ENCODE results near the gene SETBP1.

SETBP1 gene

DNA sequence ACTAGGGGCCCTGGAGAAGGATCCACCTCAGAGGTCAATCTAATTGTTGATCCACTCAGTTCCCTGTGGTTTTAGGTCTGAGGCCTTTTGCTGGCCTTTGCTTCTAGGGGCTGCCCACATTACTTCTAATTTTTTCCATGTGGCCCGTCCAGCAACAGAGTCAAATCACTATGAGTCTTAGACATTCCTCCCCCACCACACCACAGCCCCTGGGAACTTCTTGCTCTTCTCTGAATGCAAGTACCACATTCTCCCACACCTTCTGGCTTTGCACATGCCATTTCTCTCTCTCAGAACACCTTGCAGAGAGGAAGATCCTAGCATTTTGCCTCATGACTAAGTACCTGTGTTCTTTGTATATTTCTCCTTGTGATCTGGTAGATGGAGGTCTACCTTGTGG lies 286.9 kb downstream of the SETBP1 start:
- no peaks in the 10 kb centered on the region for H3K27me3 ChIP-seq (ENCODE audit: control insufficient read depth in 1 of 2, insufficient read depth in 2 of 2, low read length in 2 of 2)
- no peaks in the 10 kb centered on the region for H3K4me1 ChIP-seq (ENCODE audit: control insufficient read depth, insufficient read depth, low read length)
- H3K27ac ChIP-seq (ENCODE audit: low read length), result no peak overlapping the region
- H3K4me3 ChIP-seq (ENCODE audit: low read length in 2 of 2), result no peak overlapping the region
- no peak overlapping the region for H3K9ac ChIP-seq (ENCODE audit: low read length in 2 of 2)
- no peaks in the 10 kb centered on the region for H3K9me3 ChIP-seq (ENCODE audit: control insufficient read depth in 2 of 2, low read length in 2 of 2)
- H3K36me3 ChIP-seq (ENCODE audit: control insufficient read depth in 2 of 2, insufficient read depth in 2 of 2, low read length in 2 of 2), result no peaks in the 10 kb centered on the region

DNA sequence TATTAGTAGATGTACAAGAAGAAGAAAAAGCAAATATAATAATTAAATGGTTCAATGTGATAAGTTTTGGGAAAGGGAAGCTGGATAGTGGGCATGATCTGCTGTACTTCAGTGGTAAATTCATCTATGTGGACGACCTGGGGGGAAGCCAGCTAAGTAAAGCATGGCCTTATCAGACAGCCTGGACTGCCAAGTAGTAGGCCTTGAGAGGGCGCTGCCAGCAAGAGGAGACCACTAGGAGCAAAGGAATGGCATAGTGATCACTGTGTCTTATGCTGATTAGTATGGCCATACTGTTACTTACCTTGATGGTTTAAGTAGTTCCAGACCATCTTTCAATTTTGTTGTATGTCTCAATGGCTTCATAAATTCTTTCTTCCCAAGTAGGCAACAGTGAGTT lies 287.6 kb downstream of the SETBP1 start:
- no peaks in the 10 kb centered on the region for H3K9me3 ChIP-seq (ENCODE audit: control insufficient read depth in 2 of 2, low read length in 2 of 2)
- no peak overlapping the region for H3K9ac ChIP-seq (ENCODE audit: low read length in 2 of 2)
- no peaks in the 10 kb centered on the region for H3K36me3 ChIP-seq (ENCODE audit: control insufficient read depth in 2 of 2, insufficient read depth in 2 of 2, low read length in 2 of 2)
- H3K4me1 ChIP-seq (ENCODE audit: control insufficient read depth, insufficient read depth, low read length), result no peaks in the 10 kb centered on the region
- H3K27ac ChIP-seq (ENCODE audit: low read length), result no peak overlapping the region
- H3K27me3 ChIP-seq (ENCODE audit: control insufficient read depth in 1 of 2, insufficient read depth in 2 of 2, low read length in 2 of 2), result no peaks in the 10 kb centered on the region
- no peak overlapping the region for H3K4me3 ChIP-seq (ENCODE audit: low read length in 2 of 2)

- Histone ChIP-seq H3K27me3 (ENCODE audit: control insufficient read depth in 1 of 2, insufficient read depth in 2 of 2, low read length in 2 of 2) (no peaks in the 10 kb centered on the region), H3K9me3 (ENCODE audit: control insufficient read depth in 2 of 2, low read length in 2 of 2) (no peaks in the 10 kb centered on the region), H3K27ac (ENCODE audit: low read length) (no peak overlapping the region), H3K4me1 (ENCODE audit: control insufficient read depth, insufficient read depth, low read length) (no peaks in the 10 kb centered on the region), H3K9ac (ENCODE audit: low read length in 2 of 2) (no peak overlapping the region), H3K4me3 (ENCODE audit: low read length in 2 of 2) (no peak overlapping the region), H3K36me3 (ENCODE audit: control insufficient read depth in 2 of 2, insufficient read depth in 2 of 2, low read length in 2 of 2) (no peaks in the 10 kb centered on the region)
Observed at GRCh38 chr18:44969214-44969795, 288.6 kb downstream of the SETBP1 start.

DNA sequence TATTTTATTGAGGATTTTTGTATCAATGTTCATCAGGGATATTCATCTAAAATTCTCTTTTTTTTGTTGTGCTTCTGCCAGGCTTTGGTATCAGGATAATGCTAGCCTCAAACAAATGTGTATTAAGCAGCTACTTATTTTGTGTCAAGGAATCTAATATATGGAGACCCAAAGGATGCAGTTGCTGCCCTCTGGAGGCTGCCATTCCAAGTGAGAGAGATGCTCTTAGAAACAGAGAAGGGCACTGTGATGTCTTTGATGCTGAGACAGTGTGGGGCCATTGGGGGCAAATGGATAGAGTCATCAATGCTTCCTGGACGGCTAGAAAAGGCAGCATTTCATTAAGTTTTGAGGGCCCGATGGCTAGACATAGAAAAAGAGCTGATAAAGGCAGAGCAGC lies 292.6 kb downstream of the SETBP1 start:
- peaks cover 4% of the 10 kb centered on the region for H3K4me1 ChIP-seq (ENCODE audit: control insufficient read depth, insufficient read depth, low read length)
- no peaks in the 10 kb centered on the region for H3K27me3 ChIP-seq (ENCODE audit: control insufficient read depth in 1 of 2, insufficient read depth in 2 of 2, low read length in 2 of 2)

DNA sequence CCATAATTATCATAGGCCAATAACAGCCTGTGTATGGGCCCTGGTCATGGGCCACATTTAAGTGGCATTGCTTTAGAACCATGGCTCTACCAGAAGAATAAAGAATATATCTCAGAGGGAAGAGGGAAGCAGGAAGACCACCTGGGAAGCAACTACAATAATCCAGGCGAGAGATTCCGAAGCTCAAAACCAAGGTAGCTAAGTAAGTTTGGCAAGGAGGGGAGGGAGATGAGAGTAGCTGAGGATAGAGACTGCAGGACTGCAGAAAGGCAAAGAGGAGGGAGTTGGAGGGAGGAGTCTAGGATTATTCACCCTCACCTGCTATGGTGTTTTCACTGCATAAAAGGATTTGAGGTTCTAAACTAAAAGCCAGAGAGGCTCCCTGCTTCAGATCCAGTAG lies 293.5 kb downstream of the SETBP1 start:
- H3K9me3 ChIP-seq (ENCODE audit: control insufficient read depth in 2 of 2, low read length in 2 of 2), result no peaks in the 10 kb centered on the region
- H3K27ac ChIP-seq (ENCODE audit: low read length), result no peak overlapping the region
- no peaks in the 10 kb centered on the region for H3K36me3 ChIP-seq (ENCODE audit: control insufficient read depth in 2 of 2, insufficient read depth in 2 of 2, low read length in 2 of 2)
- no peaks in the 10 kb centered on the region for H3K27me3 ChIP-seq (ENCODE audit: control insufficient read depth in 1 of 2, insufficient read depth in 2 of 2, low read length in 2 of 2)
- H3K4me1 ChIP-seq (ENCODE audit: control insufficient read depth, insufficient read depth, low read length), result peaks cover 4% of the 10 kb centered on the region
- H3K9ac ChIP-seq (ENCODE audit: low read length in 2 of 2), result no peak overlapping the region
- H3K4me3 ChIP-seq (ENCODE audit: low read length in 2 of 2), result no peak overlapping the region

More for the DNA sequence above, 292.6 kb downstream of the SETBP1 start:
- Histone ChIP-seq H3K9me3 (ENCODE audit: control insufficient read depth in 2 of 2, low read length in 2 of 2) (no peaks in the 10 kb centered on the region), H3K36me3 (ENCODE audit: control insufficient read depth in 2 of 2, insufficient read depth in 2 of 2, low read length in 2 of 2) (no peaks in the 10 kb centered on the region), H3K9ac (ENCODE audit: low read length in 2 of 2) (no peak overlapping the region), H3K4me3 (ENCODE audit: low read length in 2 of 2) (no peak overlapping the region), H3K27ac (ENCODE audit: low read length) (no peak overlapping the region)

- Histone ChIP-seq H3K27ac (ENCODE audit: low read length) (no peak overlapping the region), H3K9me3 (ENCODE audit: control insufficient read depth in 2 of 2, low read length in 2 of 2) (no peaks in the 10 kb centered on the region), H3K4me1 (ENCODE audit: control insufficient read depth, insufficient read depth, low read length) (peaks cover 4% of the 10 kb centered on the region), H3K9ac (ENCODE audit: low read length in 2 of 2) (no peak overlapping the region), H3K27me3 (ENCODE audit: control insufficient read depth in 1 of 2, insufficient read depth in 2 of 2, low read length in 2 of 2) (no peaks in the 10 kb centered on the region), H3K36me3 (ENCODE audit: control insufficient read depth in 2 of 2, insufficient read depth in 2 of 2, low read length in 2 of 2) (no peaks in the 10 kb centered on the region), H3K4me3 (ENCODE audit: low read length in 2 of 2) (no peak overlapping the region)
Observed at GRCh38 chr18:44977856-44978255, 297.2 kb downstream of the SETBP1 start.

DNA sequence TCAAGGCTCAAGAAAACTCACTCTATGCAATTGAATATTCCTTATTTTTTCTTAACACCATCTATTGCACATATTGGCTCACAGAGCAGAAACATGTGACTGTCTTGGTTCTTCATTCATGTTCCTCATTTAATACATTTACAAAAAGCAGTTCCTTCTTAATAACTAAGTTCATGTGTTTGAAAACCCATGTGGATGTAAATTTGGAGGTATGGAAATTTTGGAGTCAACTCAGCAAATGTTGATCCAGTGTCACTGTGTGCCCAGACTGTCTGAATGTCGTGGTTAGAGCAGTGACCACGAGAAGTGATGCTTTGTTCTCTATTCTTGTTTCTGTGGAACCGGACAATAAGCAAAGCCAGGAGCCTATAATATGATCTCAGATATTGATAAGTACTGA lies 299.1 kb downstream of the SETBP1 start:
- H3K4me3 ChIP-seq (ENCODE audit: low read length in 2 of 2), result no peak overlapping the region
- peaks cover 4% of the 10 kb centered on the region for H3K4me1 ChIP-seq (ENCODE audit: control insufficient read depth, insufficient read depth, low read length)
- no peaks in the 10 kb centered on the region for H3K36me3 ChIP-seq (ENCODE audit: control insufficient read depth in 2 of 2, insufficient read depth in 2 of 2, low read length in 2 of 2)
- H3K9me3 ChIP-seq (ENCODE audit: control insufficient read depth in 2 of 2, low read length in 2 of 2), result no peaks in the 10 kb centered on the region
- no peak overlapping the region for H3K9ac ChIP-seq (ENCODE audit: low read length in 2 of 2)
- no peak overlapping the region for H3K27ac ChIP-seq (ENCODE audit: low read length)
- H3K27me3 ChIP-seq (ENCODE audit: control insufficient read depth in 1 of 2, insufficient read depth in 2 of 2, low read length in 2 of 2), result no peaks in the 10 kb centered on the region

- Histone ChIP-seq H3K27ac (ENCODE audit: low read length) (no peak overlapping the region), H3K4me1 (ENCODE audit: control insufficient read depth, insufficient read depth, low read length) (no peaks in the 10 kb centered on the region), H3K4me3 (ENCODE audit: low read length in 2 of 2) (no peak overlapping the region), H3K9ac (ENCODE audit: low read length in 2 of 2) (no peak overlapping the region), H3K9me3 (ENCODE audit: control insufficient read depth in 2 of 2, low read length in 2 of 2) (no peaks in the 10 kb centered on the region), H3K36me3 (ENCODE audit: control insufficient read depth in 2 of 2, insufficient read depth in 2 of 2, low read length in 2 of 2) (no peaks in the 10 kb centered on the region), H3K27me3 (ENCODE audit: control insufficient read depth in 1 of 2, insufficient read depth in 2 of 2, low read length in 2 of 2) (no peaks in the 10 kb centered on the region)
Observed at GRCh38 chr18:44981121-44981520, 300.4 kb downstream of the SETBP1 start.

GRCh38 chr18:44986933-44987332 lies 306.2 kb downstream of the SETBP1 start:
- H3K36me3 ChIP-seq (ENCODE audit: control insufficient read depth in 2 of 2, insufficient read depth in 2 of 2, low read length in 2 of 2), result no peaks in the 10 kb centered on the region
- H3K4me1 ChIP-seq (ENCODE audit: control insufficient read depth, insufficient read depth, low read length), result no peaks in the 10 kb centered on the region
- no peak overlapping the region for H3K9ac ChIP-seq (ENCODE audit: low read length in 2 of 2)
- no peak overlapping the region for H3K27ac ChIP-seq (ENCODE audit: low read length)
- no peaks in the 10 kb centered on the region for H3K27me3 ChIP-seq (ENCODE audit: control insufficient read depth in 1 of 2, insufficient read depth in 2 of 2, low read length in 2 of 2)
- H3K4me3 ChIP-seq (ENCODE audit: low read length in 2 of 2), result no peak overlapping the region
- H3K9me3 ChIP-seq (ENCODE audit: control insufficient read depth in 2 of 2, low read length in 2 of 2), result no peaks in the 10 kb centered on the region

GRCh38 chr18:44987371-44987770 lies 306.7 kb downstream of the SETBP1 start:
- Histone ChIP-seq H3K27me3 (ENCODE audit: control insufficient read depth in 1 of 2, insufficient read depth in 2 of 2, low read length in 2 of 2) (no peaks in the 10 kb centered on the region), H3K4me1 (ENCODE audit: control insufficient read depth, insufficient read depth, low read length) (no peaks in the 10 kb centered on the region), H3K9ac (ENCODE audit: low read length in 2 of 2) (no peak overlapping the region), H3K36me3 (ENCODE audit: control insufficient read depth in 2 of 2, insufficient read depth in 2 of 2, low read length in 2 of 2) (no peaks in the 10 kb centered on the region), H3K9me3 (ENCODE audit: control insufficient read depth in 2 of 2, low read length in 2 of 2) (no peaks in the 10 kb centered on the region), H3K4me3 (ENCODE audit: low read length in 2 of 2) (no peak overlapping the region), H3K27ac (ENCODE audit: low read length) (no peak overlapping the region)

DNA sequence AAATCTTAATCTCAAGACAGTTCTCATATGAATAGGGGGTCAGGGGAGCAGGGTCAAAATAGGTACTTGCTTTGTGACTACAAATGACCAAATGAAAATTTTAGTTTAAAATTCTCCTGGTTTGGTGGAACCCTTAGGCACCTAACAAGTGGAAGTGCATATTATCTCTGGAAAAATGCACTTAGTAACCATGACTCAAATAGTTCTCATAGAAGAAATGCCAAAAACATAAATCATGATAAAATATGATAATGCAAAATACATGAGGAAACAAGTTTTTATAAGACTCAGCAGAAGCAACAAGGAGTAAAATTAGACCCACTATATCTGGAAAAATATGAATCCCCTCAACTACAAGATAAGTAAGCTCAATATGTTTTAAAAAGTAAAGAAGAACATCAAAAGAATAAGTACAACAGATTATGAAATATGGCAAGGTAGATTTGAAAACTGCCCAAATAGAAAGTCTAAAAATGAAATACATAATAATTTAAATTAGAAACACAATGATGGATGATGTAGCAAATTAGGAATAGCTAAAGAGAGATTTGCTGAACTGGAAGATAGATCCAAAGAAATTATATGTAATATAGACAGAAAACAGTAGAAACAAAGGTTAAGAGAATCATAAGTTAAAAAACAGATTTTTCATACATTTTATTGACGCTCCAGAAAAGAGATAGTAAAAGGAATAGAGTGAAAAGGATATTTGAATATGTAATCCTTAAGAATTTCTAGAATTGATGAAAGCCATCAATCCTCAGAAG lies 308.3 kb downstream of the SETBP1 start:
- Histone ChIP-seq H3K36me3 (ENCODE audit: control insufficient read depth in 2 of 2, insufficient read depth in 2 of 2, low read length in 2 of 2) (no peaks in the 10 kb centered on the region), H3K4me3 (ENCODE audit: low read length in 2 of 2) (no peak overlapping the region), H3K27me3 (ENCODE audit: control insufficient read depth in 1 of 2, insufficient read depth in 2 of 2, low read length in 2 of 2) (no peaks in the 10 kb centered on the region), H3K9me3 (ENCODE audit: control insufficient read depth in 2 of 2, low read length in 2 of 2) (no peaks in the 10 kb centered on the region), H3K9ac (ENCODE audit: low read length in 2 of 2) (no peak overlapping the region), H3K27ac (ENCODE audit: low read length) (no peak overlapping the region), H3K4me1 (ENCODE audit: control insufficient read depth, insufficient read depth, low read length) (no peaks in the 10 kb centered on the region)
